Epithelial cell of esophagus (primary cell): ENCODE results near the gene PUM2.

Experiments
- DNase-seq: peaks from one replicate; pipeline ENCODE4 v3.0.0; 2010; ENCODE audit warnings: low read depth
- H3K4me3 ChIP-seq: 2 replicates; pipeline ENCODE4 v1.5.1; 2011; ENCODE audit warnings: mild to moderate bottlenecking, low read length, control low read depth
- TF ChIP-seq, protein P1 (sequence below): IDR thresholded peaks from 2 replicates; pipeline ENCODE4 v1.5.1; 2011; ENCODE audit warnings: low read depth, mild to moderate bottlenecking, low read length, control low read depth, inconsistent platforms; ENCODE audit not compliant: insufficient read depth; ENCODE audit errors: missing control alignments

PUM2 gene

DNA sequence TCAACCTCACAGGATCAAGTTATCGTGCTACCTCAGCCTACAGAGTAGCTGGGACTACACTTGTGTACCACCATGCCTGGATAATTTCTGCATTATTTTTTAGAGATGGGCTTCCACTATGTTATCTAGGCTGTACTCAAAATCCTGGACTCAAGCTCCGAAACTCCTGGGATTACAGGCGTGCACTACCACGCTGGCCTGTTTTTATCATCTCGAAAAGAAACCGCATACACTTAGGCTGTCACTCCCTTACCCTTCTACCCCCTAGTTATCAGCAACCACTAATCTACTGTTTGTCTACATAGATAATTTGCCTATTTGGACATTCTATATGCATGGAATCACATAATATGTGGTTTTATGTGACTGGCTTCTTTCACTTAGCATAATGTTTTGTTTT, 8.5 kb upstream of the PUM2 start:
- TF ChIP-seq, protein P1, sequence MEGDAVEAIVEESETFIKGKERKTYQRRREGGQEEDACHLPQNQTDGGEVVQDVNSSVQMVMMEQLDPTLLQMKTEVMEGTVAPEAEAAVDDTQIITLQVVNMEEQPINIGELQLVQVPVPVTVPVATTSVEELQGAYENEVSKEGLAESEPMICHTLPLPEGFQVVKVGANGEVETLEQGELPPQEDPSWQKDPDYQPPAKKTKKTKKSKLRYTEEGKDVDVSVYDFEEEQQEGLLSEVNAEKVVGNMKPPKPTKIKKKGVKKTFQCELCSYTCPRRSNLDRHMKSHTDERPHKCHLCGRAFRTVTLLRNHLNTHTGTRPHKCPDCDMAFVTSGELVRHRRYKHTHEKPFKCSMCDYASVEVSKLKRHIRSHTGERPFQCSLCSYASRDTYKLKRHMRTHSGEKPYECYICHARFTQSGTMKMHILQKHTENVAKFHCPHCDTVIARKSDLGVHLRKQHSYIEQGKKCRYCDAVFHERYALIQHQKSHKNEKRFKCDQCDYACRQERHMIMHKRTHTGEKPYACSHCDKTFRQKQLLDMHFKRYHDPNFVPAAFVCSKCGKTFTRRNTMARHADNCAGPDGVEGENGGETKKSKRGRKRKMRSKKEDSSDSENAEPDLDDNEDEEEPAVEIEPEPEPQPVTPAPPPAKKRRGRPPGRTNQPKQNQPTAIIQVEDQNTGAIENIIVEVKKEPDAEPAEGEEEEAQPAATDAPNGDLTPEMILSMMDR, result no peak
- no peak for DNase-seq
- no peak overlapping the region for H3K4me3 ChIP-seq

DNA sequence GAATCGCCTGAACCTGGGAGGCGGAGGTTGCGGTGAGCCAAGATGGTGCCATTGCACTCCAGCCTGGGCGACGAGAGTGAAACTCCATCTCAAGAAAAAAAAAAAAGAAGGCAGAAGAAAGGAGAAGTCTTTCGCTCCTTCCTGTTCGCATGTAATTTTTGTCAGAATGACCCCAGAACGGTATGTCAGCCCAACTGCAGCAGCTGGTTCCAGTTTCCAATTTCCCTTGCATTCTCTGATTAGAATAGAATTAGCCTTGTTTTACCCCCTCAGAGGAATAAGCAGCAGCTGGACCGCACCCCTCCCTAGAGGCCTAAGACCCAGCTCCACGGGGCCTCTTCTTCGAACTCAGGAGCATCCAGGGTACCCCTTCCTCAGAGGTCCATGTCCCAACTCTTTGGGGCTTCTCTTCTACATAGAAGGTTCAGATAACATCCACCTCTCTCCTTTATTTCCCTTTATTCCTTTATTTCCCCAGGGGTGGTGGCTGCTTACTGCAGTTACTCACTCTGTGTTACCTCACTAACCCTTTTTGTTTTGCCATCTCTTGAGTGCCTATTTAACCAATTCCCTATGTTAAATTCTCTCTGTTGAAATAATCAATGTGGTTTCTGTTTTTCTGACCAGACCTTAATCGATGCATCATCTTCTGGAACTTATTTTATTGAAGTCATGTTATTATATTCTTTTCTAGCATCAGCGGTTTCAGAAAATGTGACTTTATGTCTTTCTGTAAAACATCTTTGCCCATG, 7.2 kb upstream of the PUM2 start:
- TF ChIP-seq, protein P1, result no peak
- DNase-seq, result peak; percentile 49
- no peak overlapping the region for H3K4me3 ChIP-seq

DNA sequence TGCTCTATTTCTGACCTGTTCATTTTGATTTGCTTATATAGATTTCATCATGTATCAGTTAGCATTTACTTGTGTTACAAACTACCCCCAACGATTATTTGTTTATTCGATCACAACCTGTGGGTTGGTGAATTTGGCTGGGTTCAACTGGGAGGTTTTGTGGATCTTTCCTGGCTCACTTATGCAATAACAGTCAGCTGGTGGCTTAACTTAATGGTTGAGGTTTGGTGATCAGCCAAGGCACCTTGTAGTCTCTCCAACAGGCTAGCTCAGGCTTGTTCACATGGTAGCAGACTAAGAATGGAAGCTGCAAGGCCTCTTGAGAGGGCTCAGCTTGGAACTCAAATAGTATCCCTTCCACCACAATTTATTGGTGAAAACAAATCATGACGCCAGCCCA, 5.4 kb upstream of the PUM2 start:
- TF ChIP-seq, protein P1, result no peak
- H3K4me3 ChIP-seq, result no peak overlapping the region
- peak; percentile 99 for DNase-seq

DNA sequence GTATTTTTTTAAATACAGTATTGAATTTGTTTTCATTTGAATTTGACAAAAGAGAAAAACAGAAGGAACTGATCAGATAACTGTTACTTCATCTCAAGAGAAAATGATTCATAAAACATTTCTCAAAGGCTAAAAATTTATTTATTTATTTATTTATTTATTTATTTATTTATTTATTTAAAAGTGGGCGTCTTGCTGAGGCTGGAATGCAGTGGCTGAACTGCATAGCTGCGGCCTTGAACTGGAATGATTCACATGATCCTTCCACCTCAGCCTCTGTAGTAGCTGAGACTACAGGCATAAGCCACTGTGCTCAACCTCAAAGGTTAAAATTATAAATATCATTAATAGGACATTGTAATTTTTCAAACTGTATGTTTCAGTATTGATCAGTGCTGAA, 4.5 kb upstream of the PUM2 start:
- peak; percentile 85 for DNase-seq
- no peak overlapping the region for H3K4me3 ChIP-seq
- TF ChIP-seq, protein P1, result no peak

DNA sequence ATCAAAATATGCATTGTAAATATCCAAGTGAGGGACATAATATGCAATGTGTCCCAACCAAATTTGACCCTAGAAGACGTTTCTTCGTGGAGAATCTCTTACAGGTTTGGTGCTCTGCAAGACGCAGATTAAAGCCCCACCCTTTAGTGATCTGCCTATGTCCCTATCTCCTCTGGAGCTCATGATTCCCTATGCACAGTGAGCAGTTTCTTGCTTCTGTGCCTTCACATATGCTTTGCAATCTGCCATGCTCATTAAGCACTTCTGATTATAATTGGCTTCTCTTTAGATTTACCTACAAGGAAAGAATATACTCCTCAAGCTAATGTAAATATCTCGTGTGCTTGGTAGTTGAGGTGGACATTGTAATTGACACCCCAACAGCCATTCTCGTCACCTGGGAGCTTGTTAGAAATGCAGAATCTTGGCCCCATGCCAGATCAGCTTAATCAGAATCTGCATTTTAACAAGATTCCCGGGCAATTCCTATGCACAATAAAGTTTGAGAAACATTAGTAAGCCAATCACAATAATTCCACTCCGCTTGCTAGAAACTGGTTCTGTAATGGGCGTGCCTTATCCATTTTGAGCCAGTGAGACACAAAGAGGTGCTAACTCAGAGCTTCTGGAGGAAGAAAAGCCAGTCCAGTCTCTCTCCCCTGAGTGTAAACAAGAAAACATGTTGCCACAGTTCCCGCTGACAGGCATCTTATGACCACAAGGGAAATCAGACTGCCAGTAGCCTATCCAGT, 2.8 kb upstream of the PUM2 start:
- TF ChIP-seq, protein P1, result no peak
- H3K4me3 ChIP-seq, result no peak overlapping the region
- DNase-seq, result peak; percentile 99

DNA sequence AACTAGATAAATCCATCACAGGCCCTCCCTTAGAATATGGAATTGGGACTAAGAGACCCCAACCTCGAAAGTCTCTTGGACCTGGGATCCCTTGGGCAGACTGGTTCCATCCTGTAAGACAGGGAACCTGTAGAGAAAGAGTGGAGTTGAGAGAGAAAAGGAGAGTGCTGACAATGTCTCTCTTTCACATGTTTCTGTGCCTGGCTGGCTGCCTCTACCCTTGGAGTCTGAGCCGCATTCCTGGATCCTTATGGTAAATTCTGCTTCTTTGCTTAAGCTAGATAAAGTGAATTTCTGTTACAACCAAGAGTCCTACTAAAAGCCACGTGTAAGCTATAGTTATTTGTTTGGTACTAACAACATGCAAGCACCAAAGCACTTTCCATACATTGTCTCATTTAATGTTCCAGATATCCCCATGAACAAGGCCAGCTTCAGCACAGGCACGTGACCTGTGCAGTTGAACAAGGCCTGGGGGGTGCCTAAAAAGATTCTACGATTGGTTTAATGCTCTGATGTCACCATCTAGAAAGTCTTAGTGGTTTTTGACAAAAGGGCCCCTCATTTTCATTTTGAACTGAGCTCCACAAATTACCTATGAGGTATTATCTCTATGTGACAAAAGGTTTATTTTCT, 2.1 kb upstream of the PUM2 start:
- H3K4me3 ChIP-seq, result no peak overlapping the region
- TF ChIP-seq, protein P1, result no peak
- no peak for DNase-seq
